GM18951 (cell line): Measurements from ENCODE around the gene TRIM62.

Experiments
- POLR2A ChIP-seq: IDR thresholded peaks from 4 replicates; pipeline ENCODE4 v1.6.1; 2011; ENCODE audit warnings: mild to moderate bottlenecking; ENCODE audit not compliant: insufficient read length, insufficient read depth; ENCODE audit errors: extremely low read depth
- in situ Hi-C: fragments of 300-500 bp; cut with MboI; formaldehyde crosslinking; loops from one replicate; pipeline ENCODE4 v1.12.0; 2022; ENCODE audit warnings: low sequenced_read_pairs, mixed read lengths, inconsistent platforms; ENCODE audit not compliant: unreplicated experiment

Gene TRIM62

DNA sequence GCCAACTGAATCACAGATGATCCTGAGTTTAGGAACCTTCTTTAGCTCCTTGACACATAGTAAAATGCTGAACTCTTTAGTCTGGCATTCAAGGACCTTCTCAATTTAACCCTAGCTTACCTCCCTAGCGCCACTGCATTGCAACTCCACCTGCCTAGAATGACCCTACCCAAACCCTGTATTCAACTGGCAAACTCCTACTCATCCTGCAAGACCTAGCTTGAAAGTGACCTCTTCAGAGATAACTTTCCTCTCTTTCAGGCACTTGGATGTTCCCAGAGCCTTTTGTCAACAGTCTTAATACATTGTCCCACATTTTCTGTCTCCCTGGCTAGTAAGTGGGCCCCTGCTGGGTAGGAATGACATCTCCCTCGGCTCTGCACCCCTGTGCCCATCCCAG is 19.7 kb downstream of the TRIM62 start:
- TF ChIP-seq POLR2A: no peak
- in situ Hi-C loops: no loop called here

GRCh38 chr1:33161061-33161681 is 20.7 kb downstream of the TRIM62 start:
- no peak for TF ChIP-seq POLR2A
- in situ Hi-C loops: no loop called here

DNA sequence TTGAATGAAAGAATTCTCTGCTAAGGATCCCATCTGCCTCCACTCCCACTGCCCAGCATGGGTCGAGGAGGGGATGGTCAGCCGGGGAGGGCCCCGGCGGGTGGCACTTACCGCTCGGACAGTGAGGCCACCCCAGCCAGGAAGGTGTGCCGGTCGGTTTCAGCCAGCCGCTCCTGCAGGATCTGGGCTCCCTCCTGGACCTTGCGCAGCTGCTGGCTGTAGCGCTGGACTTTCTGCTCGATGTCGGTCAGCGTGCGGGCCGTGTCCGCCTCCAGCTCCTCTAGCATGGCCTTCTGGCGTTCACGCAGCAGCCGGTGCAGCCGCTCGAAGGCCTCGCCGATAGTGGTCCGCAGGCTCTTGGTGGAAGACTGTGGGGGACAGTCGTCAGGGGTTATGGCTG is 22.3 kb downstream of the TRIM62 start:
- TF ChIP-seq POLR2A: no peak
- in situ Hi-C loops: no loop called here

DNA sequence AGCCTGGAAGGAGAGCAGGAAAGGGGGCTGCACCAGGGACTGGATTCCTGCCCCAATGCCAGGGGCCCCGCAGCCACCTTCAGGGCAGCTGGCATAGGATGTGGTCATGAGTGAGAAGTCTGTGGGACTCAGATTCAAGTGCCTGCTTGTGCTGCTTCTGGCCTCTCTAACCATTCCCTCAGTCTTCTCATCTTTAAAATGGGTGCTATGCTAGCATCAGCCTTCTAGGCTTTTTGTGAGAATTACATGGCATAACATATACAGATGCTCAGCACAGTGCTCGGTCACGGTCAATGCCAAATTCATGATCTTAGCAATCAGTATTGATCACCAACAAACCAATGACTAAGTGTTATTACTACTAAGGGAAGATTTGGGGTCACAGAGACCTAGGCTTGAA is 23.5 kb downstream of the TRIM62 start:
- in situ Hi-C loops: no loop called here
- no peak for TF ChIP-seq POLR2A

DNA sequence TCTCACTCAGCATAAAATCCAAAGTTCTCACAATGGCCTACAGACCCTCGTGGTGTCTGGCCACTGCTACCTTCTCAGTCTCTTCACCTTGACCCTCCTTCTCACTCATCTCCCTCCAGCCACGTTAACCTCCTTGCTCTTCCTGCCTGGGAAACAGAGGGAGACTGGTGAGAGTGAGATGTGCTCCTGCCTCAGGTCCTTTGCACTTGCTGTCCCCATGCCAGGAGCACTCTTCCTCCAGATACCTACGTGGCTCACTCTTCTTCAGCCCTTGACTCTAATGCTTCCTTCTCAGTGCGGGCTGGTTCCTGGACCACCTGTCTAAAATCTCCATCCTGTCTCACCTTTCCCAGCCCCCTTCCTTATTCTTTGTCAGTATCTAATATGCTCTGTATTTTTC is 24.7 kb downstream of the TRIM62 start:
- in situ Hi-C loops: no loop called here
- TF ChIP-seq POLR2A: no peak

GRCh38 chr1:33155877-33156538 is 25.8 kb downstream of the TRIM62 start:
- TF ChIP-seq POLR2A: no peak

DNA sequence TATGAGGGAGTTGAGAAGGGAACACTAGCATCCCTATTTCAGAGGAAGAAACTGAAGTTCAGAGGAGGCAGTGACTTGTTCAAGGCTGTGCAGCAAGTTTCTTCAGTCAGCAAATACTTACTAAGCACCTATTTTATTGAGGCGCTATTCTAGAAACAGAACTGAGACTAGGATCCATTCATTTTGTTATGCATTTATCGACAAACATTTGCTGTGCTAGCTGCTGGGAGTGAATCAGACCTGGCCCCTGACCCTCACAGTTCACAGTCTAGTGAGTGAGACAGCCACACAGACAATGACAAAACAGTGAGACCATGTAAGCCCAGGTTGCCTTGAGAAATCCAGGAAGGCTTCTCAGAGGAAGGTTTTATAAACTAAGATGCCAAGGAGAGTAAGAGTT is 28.2 kb downstream of the TRIM62 start:
- no peak for TF ChIP-seq POLR2A
- in situ Hi-C loops: no loop called here

More at GRCh38 chr1:33155877-33156538, 25.8 kb downstream of the TRIM62 start:
- in situ Hi-C loops: no loop called here

GRCh38 chr1:33152685-33153432 is 29.0 kb downstream of the TRIM62 start:
- in situ Hi-C loops: no loop called here
- no peak for TF ChIP-seq POLR2A

DNA sequence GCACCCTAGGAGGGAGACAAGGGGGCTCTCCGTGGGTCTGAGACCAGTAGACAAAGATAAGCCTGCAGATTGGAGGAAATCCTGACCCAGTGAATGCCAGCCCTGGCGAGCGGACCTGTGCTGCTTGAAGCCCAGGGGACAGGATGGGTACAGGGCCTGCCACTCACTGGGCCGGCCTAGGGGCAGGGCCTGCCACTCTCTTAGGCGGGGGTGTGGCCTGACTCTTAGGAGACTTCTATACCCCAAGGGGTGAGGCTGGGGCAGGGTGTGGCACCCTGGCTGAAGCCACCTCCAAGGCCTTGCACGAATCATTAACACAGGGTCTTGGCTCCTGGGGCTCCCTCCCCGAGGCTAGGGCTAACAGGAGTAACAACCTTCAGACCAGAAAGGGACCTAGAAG is 30.7 kb downstream of the TRIM62 start:
- in situ Hi-C loops: no loop called here
- TF ChIP-seq POLR2A: no peak

GRCh38 chr1:33150522-33150921 is 31.3 kb downstream of the TRIM62 start:
- in situ Hi-C loops: no loop called here
- no peak for TF ChIP-seq POLR2A

- in situ Hi-C loops: no loop called here
- TF ChIP-seq POLR2A: no peak
Measured at GRCh38 chr1:33149453-33150190, 32.2 kb downstream of the TRIM62 start.

GRCh38 chr1:33148615-33149014 is 33.2 kb downstream of the TRIM62 start:
- in situ Hi-C loops: no loop called here
- no peak for TF ChIP-seq POLR2A

DNA sequence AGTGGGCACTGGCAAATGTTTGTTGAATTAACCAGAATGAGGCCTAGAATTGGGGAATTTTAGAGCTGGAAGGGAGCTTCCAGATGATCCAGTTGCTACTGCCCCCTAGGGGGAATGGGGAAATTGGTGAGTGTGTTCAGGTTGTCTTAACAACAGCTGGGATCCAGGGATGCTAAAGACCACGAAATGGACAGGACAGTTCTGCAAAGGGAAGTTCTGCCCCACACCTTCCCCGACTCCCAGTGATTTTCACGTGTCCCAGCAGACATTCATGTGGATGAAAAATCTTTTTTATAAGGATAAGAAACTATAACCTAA is 33.9 kb downstream of the TRIM62 start:
- in situ Hi-C loops: no loop called here
- TF ChIP-seq POLR2A: no peak

GRCh38 chr1:33147275-33147996 is 34.4 kb downstream of the TRIM62 start:
- in situ Hi-C loops: no loop called here
- no peak for TF ChIP-seq POLR2A
